Activated CD8-positive, alpha-beta T cell treated with anti-CD3 and anti-CD28 coated beads for 36 hours (primary cell): ENCODE results near the gene ODF4. TPM values are rescaled to one million over a fixed set of nuclear protein-coding genes. Genes with fewer than 3 reads are reported as not detected.

ENCODE experiments used
- total RNA-seq, 2 experiments: library from RNA; stranded (reverse); gene quantifications; one replicate each; pipeline ENCODE4 v1.2.3, GENCODE V29; 2021

The ODF4 gene
- total RNA-seq, 2 experiments from 2014 or later: not detected

Other genes starting within 250 kb of the ODF4 start
- under 1 TPM in 1 of 2 experiments, not detected in 1; 0.09 TPM for gene ALOXE3, start 221.3 kb upstream of the ODF4 start, total RNA-seq
- 1 to 10 TPM; 4.0 to 4.9 TPM for gene HES7, start 215.7 kb upstream of the ODF4 start, total RNA-seq
- gene PER1, start 187.4 kb upstream of the ODF4 start, total RNA-seq: 100 to 1,000 TPM; 123 to 129 TPM
- gene VAMP2, start 176.9 kb upstream of the ODF4 start, total RNA-seq: 10 to 100 TPM; 30.0 to 33.7 TPM
- gene TMEM107, start 163.5 kb upstream of the ODF4 start, total RNA-seq: 10 to 100 TPM; 33.4 to 35.9 TPM
- 1 to 10 TPM; 5.5 to 6.2 TPM for gene BORCS6, start 149.7 kb upstream of the ODF4 start, total RNA-seq
- gene AURKB, start 129.3 kb upstream of the ODF4 start, total RNA-seq: 100 to 1,000 TPM; 170 to 174 TPM
- 10 to 100 TPM; 53.0 to 60.3 TPM for gene CTC1, start 91.8 kb upstream of the ODF4 start, total RNA-seq
- gene PFAS, start 90.6 kb upstream of the ODF4 start, total RNA-seq: 100 to 1,000 TPM; 152 to 157 TPM
- gene RANGRF, start 51.2 kb upstream of the ODF4 start, total RNA-seq: 10 to 100 TPM; 44.1 to 47.8 TPM
- gene SLC25A35, start 44.4 kb upstream of the ODF4 start, total RNA-seq: 1 to 10 TPM; 2.1 to 3.0 TPM
- gene ARHGEF15, start 29.6 kb upstream of the ODF4 start, total RNA-seq: not detected
- 1,000 to 10,000 TPM; 3,141 to 3,176 TPM for gene RPL26, start 43.4 kb downstream of the ODF4 start, total RNA-seq
- gene RNF222, start 58.0 kb downstream of the ODF4 start, total RNA-seq: under 1 TPM; 0.11 TPM
- gene NDEL1, start 96.0 kb downstream of the ODF4 start, total RNA-seq: 10 to 100 TPM; 48.1 to 53.9 TPM